Muscle of arm (tissue), 12 donors: Measurements from ENCODE around the gene FADS6. TPM values are rescaled to one million over a fixed set of nuclear protein-coding genes. Genes with fewer than 3 reads are reported as not detected.
A peak's percentile ranks its signal among the peaks of the same experiment; 100 is the strongest.

Experiments
- DNase-seq: peaks from one replicate; pipeline ENCODE4 v3.0.0-alpha.2; 2013
- polyA plus RNA-seq, 12 donors: library from polyadenylated mRNA; unstranded; fragments of 120-200 nt; gene quantifications; one replicate each; pipeline ENCODE4 v1.2.1, GENCODE V29; 2013; ENCODE audit not compliant: insufficient read length in 12 of 12

Gene FADS6
- polyA plus RNA-seq, 12 donors = 0.07 to 2.7 (median 0.37) TPM; not detected in 7

GRCh38 chr17:74854792-74855191 is 38.6 kb downstream of the FADS6 start:
- DNase-seq = no peak

- no peak for DNase-seq
These were observed 39.8 kb downstream of the FADS6 start for GRCh38 chr17:74853669-74854068.

- DNase-seq = no peak
These were observed 40.4 kb downstream of the FADS6 start for GRCh38 chr17:74853048-74853397.

- DNase-seq = no peak
These were observed 41.0 kb downstream of the FADS6 start for GRCh38 chr17:74852237-74853047.

- no peak for DNase-seq
These were observed 41.7 kb downstream of the FADS6 start for GRCh38 chr17:74851612-74852236.

- DNase-seq = no peak
These were observed 42.5 kb downstream of the FADS6 start for GRCh38 chr17:74850914-74851313.

GRCh38 chr17:74850310-74850709 is 43.1 kb downstream of the FADS6 start:
- no peak for DNase-seq

- no peak for DNase-seq
These were observed 44.6 kb downstream of the FADS6 start for GRCh38 chr17:74848656-74849399.

- no peak for DNase-seq
These were observed 46.8 kb downstream of the FADS6 start for GRCh38 chr17:74846621-74847020.

- DNase-seq = no peak
These were observed 50.1 kb downstream of the FADS6 start for GRCh38 chr17:74843352-74843627.

- DNase-seq = no peak
These were observed 50.7 kb downstream of the FADS6 start for GRCh38 chr17:74842599-74843351.

GRCh38 chr17:74842146-74842598 is 51.3 kb downstream of the FADS6 start:
- DNase-seq = no peak

- peak; percentile 83 for DNase-seq
These were observed 52.3 kb downstream of the FADS6 start for GRCh38 chr17:74840989-74841666.

- DNase-seq = peak; percentile 69
These were observed 53.2 kb downstream of the FADS6 start for GRCh38 chr17:74839990-74840852.

- no peak for DNase-seq
These were observed 55.2 kb downstream of the FADS6 start for GRCh38 chr17:74838274-74838673.

GRCh38 chr17:74836691-74837467 is 56.6 kb downstream of the FADS6 start:
- no peak for DNase-seq

GRCh38 chr17:74836191-74836590 is 57.2 kb downstream of the FADS6 start:
- no peak for DNase-seq

GRCh38 chr17:74833501-74834377 is 59.7 kb downstream of the FADS6 start:
- no peak for DNase-seq

GRCh38 chr17:74832421-74832820 is 61.0 kb downstream of the FADS6 start:
- DNase-seq = no peak
